ENCODE data around the gene KRT3. TPM values are rescaled to one million over a fixed set of nuclear protein-coding genes. Genes with fewer than 3 reads are reported as not detected.

KRT3 gene
- total RNA-seq, 1 experiment from 2014 or later: not detected

DNA sequence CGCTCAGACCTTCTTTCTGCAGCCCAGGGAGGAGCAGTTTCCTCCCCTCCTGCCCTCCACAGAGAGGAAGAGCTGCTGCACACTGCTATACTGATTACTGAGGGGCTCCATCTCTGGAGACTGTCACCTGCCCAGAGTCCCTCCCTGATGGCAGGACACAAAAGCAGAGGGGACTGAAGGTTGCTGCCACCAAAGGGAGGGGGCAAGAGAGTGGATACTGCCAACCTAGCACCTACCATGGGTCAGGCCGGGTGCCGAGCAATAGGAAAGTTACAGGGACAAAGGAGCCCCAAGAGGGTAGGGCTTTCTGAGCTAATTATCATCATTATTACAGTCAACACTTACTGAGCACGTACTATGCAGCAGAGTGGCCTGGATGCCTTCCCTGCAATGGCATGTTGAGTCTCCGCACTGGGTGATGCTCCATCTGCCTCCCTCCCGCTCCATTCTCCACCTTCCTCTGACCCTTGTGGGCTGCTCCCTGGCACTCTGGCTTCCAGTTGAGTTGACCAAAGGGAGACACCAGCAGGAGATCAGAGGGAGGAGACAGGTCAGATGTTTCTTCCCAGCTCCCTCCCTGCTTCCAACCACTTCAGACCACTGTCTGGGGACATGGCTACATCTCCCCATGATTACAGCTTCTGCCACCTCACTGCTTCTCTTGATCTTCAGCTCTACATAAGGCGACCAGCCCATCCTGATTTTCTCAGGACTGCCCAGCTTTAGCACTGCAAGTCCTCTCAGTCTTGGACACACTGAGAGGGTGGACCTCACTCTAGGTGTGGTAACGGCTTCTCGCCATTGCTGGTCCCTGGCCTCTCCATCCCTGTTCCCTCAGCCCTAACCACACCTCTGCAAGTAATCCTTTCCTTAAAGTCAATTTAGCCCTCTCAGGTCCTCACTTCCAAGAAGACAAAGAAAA is 40.8 kb upstream of the KRT3 start:
- CTCF ChIA-PET: no interaction called here

DNA sequence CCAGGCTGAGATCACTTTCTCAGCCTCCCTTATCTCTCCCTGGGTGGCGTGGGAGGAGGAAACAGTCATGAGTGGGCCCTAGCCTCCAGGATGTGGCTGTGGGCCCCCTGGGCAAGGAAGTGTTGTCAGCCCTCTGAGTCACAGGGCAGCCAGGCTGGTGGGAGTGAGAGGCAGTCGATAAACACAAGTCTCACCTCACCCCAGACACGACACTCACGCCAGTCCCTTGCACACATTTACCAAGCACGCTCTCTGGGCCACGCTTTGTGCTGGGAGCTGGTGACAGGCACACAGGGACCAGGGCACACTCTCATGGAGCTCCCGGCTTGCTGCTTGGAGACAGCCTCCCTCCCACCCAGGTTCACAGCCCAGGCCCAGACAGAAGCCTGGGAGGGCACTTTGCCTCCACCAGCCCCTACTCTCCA is 40.1 kb upstream of the KRT3 start:
- CTCF ChIA-PET: no interaction called here
- Histone ChIP-seq H3K4me1 (ENCODE audit: insufficient read depth, low read length, poor library complexity, severe bottlenecking) (no peaks in the 10 kb centered on the region), H3K9me3 (ENCODE audit: low read depth, low read length, poor library complexity, severe bottlenecking) (no peaks in the 10 kb centered on the region), H3K27me3 (replicated peaks; ENCODE audit: insufficient read depth, low read depth, low read length, poor library complexity) (no peaks in the 10 kb centered on the region), H3K4me3 (ENCODE audit: low read depth, low read length, poor library complexity, severe bottlenecking) (no peak overlapping the region), H3K36me3 (ENCODE audit: insufficient read depth, low read length, poor library complexity, severe bottlenecking) (no peaks in the 10 kb centered on the region), H3K27ac (ENCODE audit: low read depth, low read length, poor library complexity, severe bottlenecking) (no peak overlapping the region)
- POLR2A ChIA-PET (ENCODE audit: low non-redundant PET): no interaction called here
- TF ChIP-seq EZH2 (IDR thresholded peaks at IDR 0.05; ENCODE audit: borderline replicate concordance, low read depth, low read length, poor library complexity, severe bottlenecking): no peak
- TF ChIP-seq, protein P1, sequence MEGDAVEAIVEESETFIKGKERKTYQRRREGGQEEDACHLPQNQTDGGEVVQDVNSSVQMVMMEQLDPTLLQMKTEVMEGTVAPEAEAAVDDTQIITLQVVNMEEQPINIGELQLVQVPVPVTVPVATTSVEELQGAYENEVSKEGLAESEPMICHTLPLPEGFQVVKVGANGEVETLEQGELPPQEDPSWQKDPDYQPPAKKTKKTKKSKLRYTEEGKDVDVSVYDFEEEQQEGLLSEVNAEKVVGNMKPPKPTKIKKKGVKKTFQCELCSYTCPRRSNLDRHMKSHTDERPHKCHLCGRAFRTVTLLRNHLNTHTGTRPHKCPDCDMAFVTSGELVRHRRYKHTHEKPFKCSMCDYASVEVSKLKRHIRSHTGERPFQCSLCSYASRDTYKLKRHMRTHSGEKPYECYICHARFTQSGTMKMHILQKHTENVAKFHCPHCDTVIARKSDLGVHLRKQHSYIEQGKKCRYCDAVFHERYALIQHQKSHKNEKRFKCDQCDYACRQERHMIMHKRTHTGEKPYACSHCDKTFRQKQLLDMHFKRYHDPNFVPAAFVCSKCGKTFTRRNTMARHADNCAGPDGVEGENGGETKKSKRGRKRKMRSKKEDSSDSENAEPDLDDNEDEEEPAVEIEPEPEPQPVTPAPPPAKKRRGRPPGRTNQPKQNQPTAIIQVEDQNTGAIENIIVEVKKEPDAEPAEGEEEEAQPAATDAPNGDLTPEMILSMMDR (conservative IDR thresholded peaks at IDR 0.05; ENCODE audit: low read depth, low read length): no peak
- DNase-seq (ENCODE audit: low spot score): no peak
- no TSS peak for BruUV-seq (replicated peaks)
- intact Hi-C loops (cut with micrococcal nuclease; ENCODE audit: unreplicated experiment): no loop called here

More for the DNA sequence above, 40.8 kb upstream of the KRT3 start:
- TF ChIP-seq, protein P1 (conservative IDR thresholded peaks at IDR 0.05; ENCODE audit: low read depth, low read length): no peak
- no peak for TF ChIP-seq EZH2 (IDR thresholded peaks at IDR 0.05; ENCODE audit: borderline replicate concordance, low read depth, low read length, poor library complexity, severe bottlenecking)
- H3K27me3 ChIP-seq (replicated peaks; ENCODE audit: insufficient read depth, low read depth, low read length, poor library complexity): no peaks in the 10 kb centered on the region
- BruUV-seq (replicated peaks): no TSS peak
- H3K9me3 ChIP-seq (ENCODE audit: low read depth, low read length, poor library complexity, severe bottlenecking): no peaks in the 10 kb centered on the region
- POLR2A ChIA-PET (ENCODE audit: low non-redundant PET): no interaction called here
- intact Hi-C loops (cut with micrococcal nuclease; ENCODE audit: unreplicated experiment): no loop called here
- no peaks in the 10 kb centered on the region for H3K36me3 ChIP-seq (ENCODE audit: insufficient read depth, low read length, poor library complexity, severe bottlenecking)
- no peak overlapping the region for H3K4me3 ChIP-seq (ENCODE audit: low read depth, low read length, poor library complexity, severe bottlenecking)
- no peak for DNase-seq (ENCODE audit: low spot score)
- H3K4me1 ChIP-seq (ENCODE audit: insufficient read depth, low read length, poor library complexity, severe bottlenecking): no peaks in the 10 kb centered on the region
- no peak overlapping the region for H3K27ac ChIP-seq (ENCODE audit: low read depth, low read length, poor library complexity, severe bottlenecking)

DNA sequence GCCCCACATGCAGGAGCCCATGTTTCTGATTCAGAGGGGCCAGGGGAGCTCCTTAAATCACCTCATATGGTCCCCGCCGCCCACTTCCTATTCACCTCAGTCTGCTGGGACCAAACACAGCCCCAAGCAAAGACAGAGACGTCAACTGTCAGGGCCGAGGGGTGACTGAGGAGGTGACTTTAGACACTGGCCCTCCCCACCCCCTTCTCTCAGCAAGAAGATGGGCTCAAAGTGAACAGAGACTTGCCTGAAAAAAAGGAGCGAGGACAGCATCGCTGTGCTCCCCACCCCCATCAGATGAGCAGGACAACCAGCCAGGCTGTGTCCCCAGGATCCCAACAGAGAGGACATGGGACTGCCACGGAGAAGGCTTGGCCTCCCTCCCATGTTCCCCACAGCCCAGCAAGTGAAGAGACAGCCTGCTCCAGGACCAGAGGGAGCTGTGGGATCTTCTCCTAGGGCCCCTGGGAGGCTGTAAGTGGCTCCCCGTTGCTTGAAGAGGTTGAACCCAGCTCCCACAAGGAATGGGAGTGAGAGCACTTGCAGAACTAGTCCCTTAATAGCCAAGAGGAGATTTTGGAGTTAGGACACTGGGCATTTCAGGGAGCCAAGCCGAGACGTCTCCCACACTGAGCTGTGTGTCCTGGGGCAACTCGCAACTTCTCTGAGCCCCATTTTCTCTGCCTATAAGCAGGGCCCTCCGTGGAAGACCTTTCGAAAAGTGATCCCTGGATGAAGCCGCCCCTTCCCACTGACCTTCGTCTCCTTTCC is 39.5 kb upstream of the KRT3 start:
- TF ChIP-seq, protein P1 (conservative IDR thresholded peaks at IDR 0.05; ENCODE audit: low read depth, low read length): no peak
- no peak for TF ChIP-seq EZH2 (IDR thresholded peaks at IDR 0.05; ENCODE audit: borderline replicate concordance, low read depth, low read length, poor library complexity, severe bottlenecking)
- no TSS peak for BruUV-seq (replicated peaks)
- H3K27ac ChIP-seq (ENCODE audit: low read depth, low read length, poor library complexity, severe bottlenecking): no peak overlapping the region
- DNase-seq (ENCODE audit: low spot score): no peak
- H3K36me3 ChIP-seq (ENCODE audit: insufficient read depth, low read length, poor library complexity, severe bottlenecking): no peaks in the 10 kb centered on the region
- CTCF ChIA-PET: no interaction called here
- intact Hi-C loops (cut with micrococcal nuclease; ENCODE audit: unreplicated experiment): no loop called here
- no peaks in the 10 kb centered on the region for H3K9me3 ChIP-seq (ENCODE audit: low read depth, low read length, poor library complexity, severe bottlenecking)
- H3K4me1 ChIP-seq (ENCODE audit: insufficient read depth, low read length, poor library complexity, severe bottlenecking): no peaks in the 10 kb centered on the region
- POLR2A ChIA-PET (ENCODE audit: low non-redundant PET): no interaction called here
- no peak overlapping the region for H3K4me3 ChIP-seq (ENCODE audit: low read depth, low read length, poor library complexity, severe bottlenecking)
- no peaks in the 10 kb centered on the region for H3K27me3 ChIP-seq (replicated peaks; ENCODE audit: insufficient read depth, low read depth, low read length, poor library complexity)
